A549 treated with Hydrocortisone at 1 μM for 4 hours (cell line): ENCODE measurements around the gene OR2AG1. TPM values are rescaled to one million over a fixed set of nuclear protein-coding genes. Genes with fewer than 3 reads are reported as not detected.

Experiments
- total RNA-seq: library from RNA; stranded (reverse); fragments of 200-300 nt; extraction: Qiagen RNA extraction; gene quantifications from 5 replicates; pipeline ENCODE4 v1.2.3, GENCODE V29; 2022

Gene OR2AG1
- total RNA-seq: not detected in 5 replicates

GRCh38 chr11:6782720-6783119 lies at the start of gene OR2AG1:
Gene OR2AG1, plus strand, starts transcription at chr11:6783020. Its CDS starts 2,018 bp downstream, at chr11:6785038.

GRCh38 chr11:6771926-6772893 lies 10.6 kb upstream of the OR2AG1 start, which contains the start of gene OR2AG2:
Gene OR2AG2, minus strand, starts transcription at chr11:6771976. Its CDS starts 3,019 bp downstream, at chr11:6768957.

GRCh38 chr11:6799402-6799801 lies 16.6 kb downstream of the OR2AG1 start, which contains the start of gene OR6A2:
Gene OR6A2, minus strand, starts transcription at chr11:6799689. Its CDS starts 3,981 bp downstream, at chr11:6795708.

Other genes with a start within 250 kb of the OR2AG1 start
- 26.0 to 38.0 TPM (median 32.7 TPM) in 5 replicates for gene RRP8, start 179.4 kb upstream of the OR2AG1 start, total RNA-seq
- gene ILK, start 179.2 kb upstream of the OR2AG1 start, total RNA-seq: 112 to 121 TPM (median 115 TPM) in 5 replicates
- 134 to 257 TPM (median 219 TPM) in 5 replicates for gene TAF10, start 170.8 kb upstream of the OR2AG1 start, total RNA-seq
- gene TPP1, start 163.6 kb upstream of the OR2AG1 start, total RNA-seq: 41.2 to 46.0 TPM (median 44.5 TPM) in 5 replicates
- 0.09 to 0.10 TPM (median 0.09 TPM) in 5 replicates for gene DCHS1, start 127.2 kb upstream of the OR2AG1 start, total RNA-seq
- gene MRPL17, start 99.7 kb upstream of the OR2AG1 start, total RNA-seq: 80.2 to 104 TPM (median 93.9 TPM) in 5 replicates
- gene OR2AG2, start 11.0 kb upstream of the OR2AG1 start, total RNA-seq: 0.07 to 0.20 TPM in 2 of 5 replicates, not detected in the others
- not detected in 5 replicates for gene OR6A2, start 16.7 kb downstream of the OR2AG1 start, total RNA-seq
- gene OR10A5, start 62.7 kb downstream of the OR2AG1 start, total RNA-seq: not detected in 5 replicates
- not detected in 5 replicates for gene OR10A2, start 80.0 kb downstream of the OR2AG1 start, total RNA-seq
- gene OR10A4, start 93.6 kb downstream of the OR2AG1 start, total RNA-seq: not detected in 5 replicates
- not detected in 5 replicates for gene OR2D2, start 109.5 kb downstream of the OR2AG1 start, total RNA-seq
- not detected in 5 replicates for gene OR2D3, start 138.0 kb downstream of the OR2AG1 start, total RNA-seq
- 0.78 to 1.0 TPM (median 0.85 TPM) in 5 replicates for gene ZNF215, start 143.4 kb downstream of the OR2AG1 start, total RNA-seq
- 0.76 to 1.9 TPM (median 0.83 TPM) in 5 replicates for gene ZNF214, start 237.3 kb downstream of the OR2AG1 start, total RNA-seq
- gene NLRP14, start 237.5 kb downstream of the OR2AG1 start, total RNA-seq: not detected in 5 replicates